AML-193 (cell line): ENCODE measurements around the gene ELAVL4.

Experiments used
- DNase-seq, 2 experiments: peaks; one replicate each; lab custom pipeline; 2025; lab: John Stamatoyannopoulos, UW

The ELAVL4 gene

GRCh38 chr1:50179639-50180038 is 70.9 kb downstream of the ELAVL4 start:
- DNase-seq, result no peak

GRCh38 chr1:50180367-50180766 is 71.6 kb downstream of the ELAVL4 start:
- DNase-seq, result no peak

GRCh38 chr1:50181027-50181663 is 72.4 kb downstream of the ELAVL4 start:
- no peak for DNase-seq

- no peak for DNase-seq
These were observed 74.8 kb downstream of the ELAVL4 start for GRCh38 chr1:50183378-50184133.

GRCh38 chr1:50189369-50189768 is 80.6 kb downstream of the ELAVL4 start:
- DNase-seq, result no peak

- no peak for DNase-seq
These were observed 84.3 kb downstream of the ELAVL4 start for GRCh38 chr1:50193002-50193401.

- no peak for DNase-seq
These were observed 86.5 kb downstream of the ELAVL4 start for GRCh38 chr1:50195205-50195604.

- no peak for DNase-seq
These were observed 87.4 kb downstream of the ELAVL4 start for GRCh38 chr1:50196081-50196480.

GRCh38 chr1:50197216-50197615 is 88.5 kb downstream of the ELAVL4 start:
- no peak for DNase-seq

- no peak for DNase-seq
These were observed 99.6 kb downstream of the ELAVL4 start for GRCh38 chr1:50208315-50208714.

GRCh38 chr1:50208756-50209155 is 100.0 kb downstream of the ELAVL4 start:
- DNase-seq, result no peak

GRCh38 chr1:50209749-50210148 is 101.0 kb downstream of the ELAVL4 start:
- DNase-seq, result no peak

GRCh38 chr1:50213505-50213904 is 104.8 kb downstream of the ELAVL4 start:
- DNase-seq, result no peak

- no peak for DNase-seq
These were observed 106.0 kb downstream of the ELAVL4 start for GRCh38 chr1:50214717-50215116.

GRCh38 chr1:50218344-50219120 is 109.8 kb downstream of the ELAVL4 start:
- DNase-seq, result no peak

GRCh38 chr1:50228871-50229384 is 120.2 kb downstream of the ELAVL4 start:
- no peak for DNase-seq

- no peak for DNase-seq
These were observed 122.5 kb downstream of the ELAVL4 start for GRCh38 chr1:50231209-50231608.

GRCh38 chr1:50232336-50232735 is 123.6 kb downstream of the ELAVL4 start:
- no peak for DNase-seq

- DNase-seq, result no peak
These were observed 127.9 kb downstream of the ELAVL4 start for GRCh38 chr1:50236656-50237055.

- DNase-seq, result no peak
These were observed 128.3 kb downstream of the ELAVL4 start for GRCh38 chr1:50237056-50237455.

GRCh38 chr1:50243939-50244338 is 135.2 kb downstream of the ELAVL4 start:
- no peak for DNase-seq

- no peak for DNase-seq
These were observed 138.1 kb downstream of the ELAVL4 start for GRCh38 chr1:50246869-50247268.

- no peak for DNase-seq
These were observed 143.0 kb downstream of the ELAVL4 start for GRCh38 chr1:50251702-50252101.
